Esophagus muscularis mucosa (tissue), 4 donors: Measurements from ENCODE around the gene GJD3. TPM values are rescaled to one million over a fixed set of nuclear protein-coding genes. Genes with fewer than 3 reads are reported as not detected.

Experiments used
- DNase-seq: peaks from one replicate; pipeline ENCODE4 v3.0.0-alpha.2; 2017; ENCODE audit errors: extremely low spot score
- H3K27ac ChIP-seq, 4 donors: fragments of 200-600 bp; sonication (generic); replicated peaks in 1 of 4; 1 replicate in 3 of 4; 2 replicates in 1 of 4; pipeline ENCODE4 v1.5.1; 2016 to 2019; ENCODE audit warnings: mild to moderate bottlenecking in 1 of 4
- H3K27me3 ChIP-seq, 4 donors: fragments of 200-600 bp; sonication (generic); one replicate each; pipeline versions ENCODE4 v1.5.1 to v1.6.0; 2016 to 2019
- H3K36me3 ChIP-seq, 4 donors: fragments of 200-600 bp; sonication (generic); one replicate each; pipeline ENCODE4 v1.5.1; 2016 to 2019
- H3K4me1 ChIP-seq, 4 donors: fragments of 200-600 bp; sonication (generic); one replicate each; pipeline ENCODE4 v1.5.1; 2016 to 2019
- H3K4me3 ChIP-seq, 4 donors: fragments of 200-600 bp; sonication (generic); 1 replicate in 2 of 4; 2 replicates in 2 of 4; pipeline ENCODE4 v1.5.1; 2016 to 2019; ENCODE audit warnings: mild to moderate bottlenecking in 4 of 4, moderate library complexity in 1 of 4
- H3K9me3 ChIP-seq, 4 donors: fragments of 200-600 bp; sonication (generic); 1 replicate in 3 of 4; 2 replicates in 1 of 4; pipeline ENCODE4 v1.5.1; 2016 to 2019
- CTCF ChIP-seq, 3 experiments: fragments of 200-600 bp in 2 of 3; fragments of 450-650 bp in 1 of 3; sonication (generic) in 2 of 3; IDR thresholded peaks; one replicate each; pipeline ENCODE4 v1.5.1; 2017 to 2019; ENCODE audit warnings: antibody characterized with exemption in 3 of 3, mild to moderate bottlenecking in 2 of 3, moderate library complexity in 1 of 3
- EP300 ChIP-seq: sonication (generic); formaldehyde crosslinking; IDR thresholded peaks from one replicate; pipeline ENCODE4 v1.6.1; 2017; ENCODE audit warnings: antibody characterized with exemption
- POLR2A ChIP-seq: fragments of 450-650 bp; IDR thresholded peaks from one replicate; pipeline ENCODE4 v1.6.1; 2017; ENCODE audit warnings: antibody characterized with exemption, moderate library complexity, mild to moderate bottlenecking, low read depth
- POLR2AphosphoS5 ChIP-seq, 2 donors: sonication (generic); formaldehyde crosslinking; IDR thresholded peaks; one replicate each; pipeline ENCODE4 v1.6.1; 2017; ENCODE audit warnings: antibody characterized with exemption in 2 of 2
- WGBS: methylation state at CpG from one replicate; pipeline ENCODE4 v1.1.5; 2018; 5-methylcytosine and 5-hydroxymethylcytosine counted together
- intact Hi-C: fragments of 100-400 bp; cut with DNase I; formaldehyde crosslinking; loops from one replicate; pipeline ENCODE4 v1.15.1; 2023
- total RNA-seq, 4 donors: library from RNA; depleted of rRNA; stranded (reverse); fragments of >200 nt; gene quantifications; one replicate each; pipeline versions ENCODE4 v1.1.0 to v1.2.1, GENCODE V29; 2016

Gene GJD3
- total RNA-seq, 4 donors from 2014 or later, result 0.40 to 0.50 TPM; not detected in 2

GRCh38 chr17:40363111-40363827 lies 1.3 kb downstream of the GJD3 start:
- Histone ChIP-seq H3K36me3 (no peaks in the 10 kb centered on the region), H3K27ac (peak overlapping the region in 1 of 4 donors; percentile 39), H3K4me3 (peak overlapping the region; percentile 57 to 68 (median 60)), H3K4me1 (peaks cover 10 to 42% (median 27%) of the 10 kb centered on the region in 4 donors), H3K9me3 (no peaks in the 10 kb centered on the region), H3K27me3 (peaks cover 0 to 8% (median 0%) of the 10 kb centered on the region in 4 donors)
- intact Hi-C loops, result loop anchor here (5.0 kb wide), 1 partner anchor 39 kb away; no protein-coding TSS in a partner anchor
- DNase-seq, result no peak
- 5% methylated on average over 8 of the region's 91 CpGs for WGBS
- TF ChIP-seq POLR2AphosphoS5 (IDR thresholded peaks at IDR 0.05) (no peak), POLR2A (no peak), EP300 (no peak), CTCF (IDR thresholded peaks at IDR 0.05) (no peak)

- intact Hi-C loops, result loop anchor here (5.0 kb wide), 1 partner anchor 40 kb away; no protein-coding TSS in a partner anchor
Measured at GRCh38 chr17:40362696-40363110, 1.8 kb downstream of the GJD3 start.

GRCh38 chr17:40361925-40362695 lies 2.4 kb downstream of the GJD3 start:
- peak overlapping the region; percentile 57 to 68 (median 60) for H3K4me3 ChIP-seq
- TF ChIP-seq EP300 (no peak), CTCF (IDR thresholded peaks at IDR 0.05) (no peak), POLR2AphosphoS5 (IDR thresholded peaks at IDR 0.05) (no peak), POLR2A (no peak)
- H3K4me1 ChIP-seq, result peaks cover 10 to 53% (median 32%) of the 10 kb centered on the region in 4 donors
- H3K27ac ChIP-seq, result no peak overlapping the region
- DNase-seq, result no peak
- intact Hi-C loops, result loop anchor here (5.0 kb wide), 1 partner anchor 40 kb away; no protein-coding TSS in a partner anchor
- H3K27me3 ChIP-seq, result peaks cover 0 to 8% (median 0%) of the 10 kb centered on the region in 4 donors
- no peaks in the 10 kb centered on the region for H3K36me3 ChIP-seq
- 72% methylated on average over 14 of the region's 24 CpGs for WGBS
- no peaks in the 10 kb centered on the region for H3K9me3 ChIP-seq

More at GRCh38 chr17:40362696-40363110, 1.8 kb downstream of the GJD3 start:
- Histone ChIP-seq H3K4me1 (peaks cover 10 to 47% (median 30%) of the 10 kb centered on the region in 4 donors), H3K27me3 (peaks cover 0 to 8% (median 0%) of the 10 kb centered on the region in 4 donors), H3K9me3 (no peaks in the 10 kb centered on the region), H3K4me3 (peak overlapping the region; percentile 57 to 68 (median 60)), H3K27ac (peak overlapping the region in 1 of 4 donors; percentile 39), H3K36me3 (no peaks in the 10 kb centered on the region)
- DNase-seq, result no peak
- no CpG with 5 or more reads among the region's 58 CpGs for WGBS
- peak; percentile 43 to 57 (median 45) for TF ChIP-seq CTCF (IDR thresholded peaks at IDR 0.05)
- TF ChIP-seq EP300, result no peak
- peak in 1 of 2 donors; percentile 25 for TF ChIP-seq POLR2AphosphoS5 (IDR thresholded peaks at IDR 0.05)

GRCh38 chr17:40361063-40361924 lies 3.2 kb downstream of the GJD3 start:
- TF ChIP-seq POLR2AphosphoS5 (IDR thresholded peaks at IDR 0.05), result no peak
- no peak for TF ChIP-seq EP300
- H3K9me3 ChIP-seq, result no peaks in the 10 kb centered on the region
- intact Hi-C loops, result loop anchor here (5.0 kb wide), 1 partner anchor 41 kb away; no protein-coding TSS in a partner anchor
- peaks cover 2 to 3% (median 2%) of the 10 kb centered on the region in 4 donors for H3K36me3 ChIP-seq
- H3K4me1 ChIP-seq, result peaks cover 10 to 61% (median 33%) of the 10 kb centered on the region in 4 donors
- H3K27ac ChIP-seq, result no peak overlapping the region
- WGBS, result 73% methylated on average over 30 of the region's 32 CpGs
- no peak overlapping the region for H3K4me3 ChIP-seq
- H3K27me3 ChIP-seq, result peaks cover 0 to 8% (median 0%) of the 10 kb centered on the region in 4 donors
- DNase-seq, result no peak
